ENCODE measurements around the gene FAM209B.

Gene FAM209B

DNA sequence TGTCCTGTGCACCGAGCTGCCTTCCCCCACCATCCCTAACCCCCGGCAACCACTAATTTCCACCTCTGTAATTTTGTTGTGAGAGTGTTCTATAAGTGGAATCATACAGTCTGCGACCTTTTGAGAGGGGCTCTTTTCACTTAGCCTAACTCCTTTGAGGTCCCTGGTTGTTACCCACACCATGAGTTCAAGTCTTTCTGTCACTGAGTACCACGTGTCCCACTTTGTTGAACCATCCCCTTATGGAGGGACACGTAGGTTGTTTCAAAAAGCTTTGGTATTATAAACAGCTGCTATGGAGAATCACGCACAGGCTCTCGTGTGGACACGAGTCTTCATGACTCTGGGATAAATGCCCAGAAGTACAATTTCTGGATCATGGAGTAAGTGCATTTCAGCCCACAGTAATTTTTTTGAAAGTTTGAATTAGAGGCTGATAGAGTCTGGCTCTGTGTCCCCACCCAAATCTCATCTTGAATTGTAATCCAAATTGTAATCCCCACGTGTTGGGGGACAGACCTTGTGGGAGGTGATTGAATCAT is 9.5 kb downstream of the FAM209B start:
- H3K4me1 ChIP-seq (ENCODE audit: insufficient read depth, low read length, severe bottlenecking) = no peaks in the 10 kb centered on the region
- no peak for TF ChIP-seq EZH2 (IDR thresholded peaks at IDR 0.05; ENCODE audit: borderline replicate concordance, low read length)
- TF ChIP-seq, protein P1, sequence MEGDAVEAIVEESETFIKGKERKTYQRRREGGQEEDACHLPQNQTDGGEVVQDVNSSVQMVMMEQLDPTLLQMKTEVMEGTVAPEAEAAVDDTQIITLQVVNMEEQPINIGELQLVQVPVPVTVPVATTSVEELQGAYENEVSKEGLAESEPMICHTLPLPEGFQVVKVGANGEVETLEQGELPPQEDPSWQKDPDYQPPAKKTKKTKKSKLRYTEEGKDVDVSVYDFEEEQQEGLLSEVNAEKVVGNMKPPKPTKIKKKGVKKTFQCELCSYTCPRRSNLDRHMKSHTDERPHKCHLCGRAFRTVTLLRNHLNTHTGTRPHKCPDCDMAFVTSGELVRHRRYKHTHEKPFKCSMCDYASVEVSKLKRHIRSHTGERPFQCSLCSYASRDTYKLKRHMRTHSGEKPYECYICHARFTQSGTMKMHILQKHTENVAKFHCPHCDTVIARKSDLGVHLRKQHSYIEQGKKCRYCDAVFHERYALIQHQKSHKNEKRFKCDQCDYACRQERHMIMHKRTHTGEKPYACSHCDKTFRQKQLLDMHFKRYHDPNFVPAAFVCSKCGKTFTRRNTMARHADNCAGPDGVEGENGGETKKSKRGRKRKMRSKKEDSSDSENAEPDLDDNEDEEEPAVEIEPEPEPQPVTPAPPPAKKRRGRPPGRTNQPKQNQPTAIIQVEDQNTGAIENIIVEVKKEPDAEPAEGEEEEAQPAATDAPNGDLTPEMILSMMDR (IDR thresholded peaks at IDR 0.05; ENCODE audit: low read length) = no peak
- H3K36me3 ChIP-seq (ENCODE audit: insufficient read depth, low read length) = no peaks in the 10 kb centered on the region
- H3K9me2 ChIP-seq (ENCODE audit: low read depth, low read length) = no peaks in the 10 kb centered on the region
- no peaks in the 10 kb centered on the region; the same call in 1 of the 2 replicates for H3K27me3 ChIP-seq (ENCODE audit: insufficient read depth, low read length)
- H3K27ac ChIP-seq (ENCODE audit: low read depth, low read length, poor library complexity, severe bottlenecking) = no peak overlapping the region
- H3K79me2 ChIP-seq (ENCODE audit: insufficient read depth, low read length) = no peaks in the 10 kb centered on the region
- no peak overlapping the region for H3K4me2 ChIP-seq (ENCODE audit: low read length)
- no peaks in the 10 kb centered on the region for H3F3A ChIP-seq (ENCODE audit: insufficient read depth, low read length)
- H3K4me3 ChIP-seq (ENCODE audit: low read depth, low read length, poor library complexity, severe bottlenecking) = no peak overlapping the region
- no peaks in the 10 kb centered on the region for H4K20me1 ChIP-seq (ENCODE audit: insufficient read depth, low read length)
- H3K9ac ChIP-seq (ENCODE audit: low read length) = no peak overlapping the region
- no peak overlapping the region for H2AFZ ChIP-seq (ENCODE audit: low read length)
- H3K9me3 ChIP-seq (ENCODE audit: low read length) = no peaks in the 10 kb centered on the region

DNA sequence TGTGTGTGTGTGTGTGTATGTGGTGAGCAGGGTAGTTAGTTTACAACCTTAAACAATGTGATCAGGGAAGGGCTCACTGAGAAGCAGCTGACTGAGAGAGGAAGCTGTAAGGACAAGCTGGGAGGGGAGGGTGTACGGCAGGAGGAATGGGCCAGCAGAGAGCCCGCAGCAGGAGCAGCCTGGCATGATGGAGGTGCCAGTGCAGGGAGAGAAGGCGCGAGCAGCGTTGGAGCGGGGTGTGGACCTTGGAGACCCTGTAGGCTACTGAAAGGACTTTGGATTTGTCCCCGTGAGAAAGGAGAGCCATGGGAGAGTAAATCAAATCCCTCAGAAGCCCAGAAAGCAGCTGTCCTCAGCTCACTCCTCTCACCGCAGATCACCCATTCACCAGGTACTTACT is 18.5 kb downstream of the FAM209B start:
- Histone ChIP-seq H3K79me2 (ENCODE audit: insufficient read depth, low read length) (no peaks in the 10 kb centered on the region), H3K9ac (ENCODE audit: low read length) (no peak overlapping the region), H3K4me3 (ENCODE audit: low read depth, low read length, poor library complexity, severe bottlenecking) (no peak overlapping the region), H3K9me2 (ENCODE audit: low read depth, low read length) (no peaks in the 10 kb centered on the region), H3K4me2 (ENCODE audit: low read length) (no peak overlapping the region), H3F3A (ENCODE audit: insufficient read depth, low read length) (no peaks in the 10 kb centered on the region), H3K27me3 (ENCODE audit: insufficient read depth, low read length) (no peaks in the 10 kb centered on the region), H3K36me3 (ENCODE audit: insufficient read depth, low read length) (no peaks in the 10 kb centered on the region), H3K4me1 (ENCODE audit: insufficient read depth, low read length, severe bottlenecking) (no peaks in the 10 kb centered on the region), H3K27ac (ENCODE audit: low read depth, low read length, poor library complexity, severe bottlenecking) (no peak overlapping the region), H4K20me1 (ENCODE audit: insufficient read depth, low read length) (no peaks in the 10 kb centered on the region), H2AFZ (ENCODE audit: low read length) (no peak overlapping the region), H3K9me3 (ENCODE audit: low read length) (no peaks in the 10 kb centered on the region)
- TF ChIP-seq, protein P1 (IDR thresholded peaks at IDR 0.05; ENCODE audit: low read length) = no peak
- no peak for TF ChIP-seq EZH2 (IDR thresholded peaks at IDR 0.05; ENCODE audit: borderline replicate concordance, low read length)

DNA sequence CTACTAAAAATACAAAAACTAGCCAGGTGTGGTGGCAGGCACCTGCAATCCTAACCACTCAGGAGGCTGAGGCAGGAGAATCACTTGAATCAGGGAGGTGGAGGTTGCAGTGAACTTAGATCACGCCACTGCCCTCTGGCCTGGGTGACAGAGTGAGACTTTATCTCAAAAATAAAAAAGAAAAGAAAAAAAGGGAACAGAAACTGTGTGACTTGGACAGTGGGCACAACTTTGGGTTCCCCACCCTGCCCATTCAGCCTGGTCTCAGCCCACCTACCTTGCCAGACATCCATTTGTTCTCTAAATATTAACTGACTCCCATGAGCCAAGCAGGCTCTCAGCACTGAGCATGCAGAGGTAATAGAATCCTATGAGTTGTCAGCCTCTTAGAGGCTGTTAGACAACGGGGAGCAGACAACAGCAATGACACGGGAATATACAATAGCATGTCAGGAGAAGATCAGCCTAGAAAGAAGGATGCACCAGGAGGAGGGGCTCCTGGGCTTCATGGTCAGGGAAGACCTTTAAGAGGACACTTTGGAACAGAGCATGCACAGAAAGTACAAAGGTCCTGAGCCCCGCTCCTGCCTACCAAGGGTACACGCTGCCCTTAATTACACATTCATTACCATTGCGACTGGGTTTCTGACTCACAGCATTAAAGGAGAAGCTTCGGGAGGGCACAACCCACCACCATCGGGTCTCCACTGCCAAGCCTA is 20.0 kb downstream of the FAM209B start:
- no peak overlapping the region for H3K27ac ChIP-seq (ENCODE audit: low read depth, low read length, poor library complexity, severe bottlenecking)
- H3K79me2 ChIP-seq (ENCODE audit: insufficient read depth, low read length) = no peaks in the 10 kb centered on the region
- H3K27me3 ChIP-seq (ENCODE audit: insufficient read depth, low read length) = no peaks in the 10 kb centered on the region
- no peaks in the 10 kb centered on the region for H3K36me3 ChIP-seq (ENCODE audit: insufficient read depth, low read length)
- no peak overlapping the region for H3K9ac ChIP-seq (ENCODE audit: low read length)
- H3K4me2 ChIP-seq (ENCODE audit: low read length) = no peak overlapping the region
- TF ChIP-seq, protein P1 (IDR thresholded peaks at IDR 0.05; ENCODE audit: low read length) = no peak
- TF ChIP-seq EZH2 (IDR thresholded peaks at IDR 0.05; ENCODE audit: borderline replicate concordance, low read length) = no peak
- H3K9me2 ChIP-seq (ENCODE audit: low read depth, low read length) = no peaks in the 10 kb centered on the region
- H2AFZ ChIP-seq (ENCODE audit: low read length) = no peak overlapping the region
- no peak overlapping the region for H3K4me3 ChIP-seq (ENCODE audit: low read depth, low read length, poor library complexity, severe bottlenecking)
- H4K20me1 ChIP-seq (ENCODE audit: insufficient read depth, low read length) = no peaks in the 10 kb centered on the region
- no peaks in the 10 kb centered on the region for H3K9me3 ChIP-seq (ENCODE audit: low read length)
- H3F3A ChIP-seq (ENCODE audit: insufficient read depth, low read length) = no peaks in the 10 kb centered on the region
- H3K4me1 ChIP-seq (ENCODE audit: insufficient read depth, low read length, severe bottlenecking) = no peaks in the 10 kb centered on the region

Measured in OCI-LY1 (cell line).